PFSK-1 (cell line): ENCODE results near the gene PLXND1.

ENCODE experiments used
- FOXP2 ChIP-seq: optimal IDR thresholded peaks from 2 replicates; pipeline ENCODE3; 2011; ENCODE audit warnings: borderline replicate concordance, control low read depth, inconsistent platforms; ENCODE audit not compliant: insufficient read depth; ENCODE audit errors: extremely low read length, extremely low read depth
- POLR2AphosphoS5 ChIP-seq: IDR thresholded peaks from 2 replicates; pipeline ENCODE4 v1.6.1; 2012; ENCODE audit warnings: low read depth, mild to moderate bottlenecking, control low read depth, low read length, moderate library complexity
- REST ChIP-seq, 2 experiments: IDR thresholded peaks; 2 replicates each; pipeline versions ENCODE4 v1.6.1 to v1.8.0; 2011 to 2012; ENCODE audit warnings: low read depth in 2 of 2, low read length in 2 of 2, control low read depth in 1 of 2, inconsistent platforms in 1 of 2, mild to moderate bottlenecking in 1 of 2, moderate library complexity in 1 of 2; ENCODE audit not compliant: insufficient read depth in 1 of 2
- SIN3A ChIP-seq: IDR thresholded peaks from 2 replicates; pipeline ENCODE4 v1.6.1; 2012; ENCODE audit warnings: mild to moderate bottlenecking, low read length, moderate library complexity, borderline replicate concordance; ENCODE audit not compliant: insufficient read depth
- TAF1 ChIP-seq: IDR thresholded peaks from 2 replicates; pipeline ENCODE4 v1.6.1; 2012; ENCODE audit warnings: low read length, control low read depth, borderline replicate concordance; ENCODE audit not compliant: insufficient read depth

PLXND1 gene

GRCh38 chr3:129638481-129638880 lies 32.0 kb upstream of the PLXND1 start:
- TF ChIP-seq TAF1: no peak
- TF ChIP-seq REST (IDR thresholded peaks at IDR 0.05; ENCODE audit: insufficient read depth in 1 of 2, low read depth in 2 of 2, low read length in 2 of 2): no peak
- no peak for TF ChIP-seq POLR2AphosphoS5
- no peak for TF ChIP-seq FOXP2
- no peak for TF ChIP-seq SIN3A

GRCh38 chr3:129636082-129636481 lies 29.6 kb upstream of the PLXND1 start:
- TF ChIP-seq REST (IDR thresholded peaks at IDR 0.05; ENCODE audit: insufficient read depth in 1 of 2, low read depth in 2 of 2, low read length in 2 of 2) (no peak), FOXP2 (no peak), TAF1 (no peak), POLR2AphosphoS5 (no peak), SIN3A (no peak)

GRCh38 chr3:129635656-129636055 lies 29.2 kb upstream of the PLXND1 start:
- TF ChIP-seq SIN3A: no peak
- no peak for TF ChIP-seq TAF1
- no peak for TF ChIP-seq FOXP2

- TF ChIP-seq POLR2AphosphoS5 (no peak), SIN3A (no peak), TAF1 (no peak), FOXP2 (no peak), REST (IDR thresholded peaks at IDR 0.05; ENCODE audit: insufficient read depth in 1 of 2, low read depth in 2 of 2, low read length in 2 of 2) (no peak)
Observed at GRCh38 chr3:129633751-129634481, 27.4 kb upstream of the PLXND1 start.

GRCh38 chr3:129632977-129633376 lies 26.5 kb upstream of the PLXND1 start:
- TF ChIP-seq FOXP2 (no peak), SIN3A (no peak), REST (IDR thresholded peaks at IDR 0.05; ENCODE audit: insufficient read depth in 1 of 2, low read depth in 2 of 2, low read length in 2 of 2) (no peak), TAF1 (no peak)
